Dendritic cell treated with granulocyte-macrophage colony-stimulating factor and Interleukin-4, amounts not matched to agents 40 ng/mL and 50 ng/mL, for 4 days (primary cell): ENCODE results near the gene IBA57.

Experiments used
- H3K27ac Mint-ChIP-seq: one replicate; pipeline ENCODE4 v1.8.0; 2022; ENCODE audit warnings: mild to moderate bottlenecking, mixed read lengths
- H3K27me3 Mint-ChIP-seq: one replicate; pipeline ENCODE4 v1.8.0; 2022; ENCODE audit warnings: mild to moderate bottlenecking, mixed read lengths
- H3K36me3 Mint-ChIP-seq: one replicate; pipeline ENCODE4 v1.8.0; 2022; ENCODE audit warnings: low read depth, mixed read lengths
- H3K4me1 Mint-ChIP-seq: one replicate; pipeline ENCODE4 v1.8.0; 2022; ENCODE audit warnings: low read depth, mixed read lengths
- H3K4me3 Mint-ChIP-seq: one replicate; pipeline ENCODE4 v1.8.0; 2022; ENCODE audit warnings: mild to moderate bottlenecking, moderate library complexity, mixed read lengths
- H3K9me3 Mint-ChIP-seq: one replicate; pipeline ENCODE4 v1.8.0; 2022; ENCODE audit warnings: mixed read lengths
- intact Hi-C: fragments of 100-400 bp; cut with micrococcal nuclease; formaldehyde crosslinking; loops from one replicate; pipeline ENCODE4 v1.15.0; 2022

Gene IBA57

GRCh38 chr1:228140724-228141225 is 24.8 kb upstream of the IBA57 start:
- H3K27me3 Mint-ChIP-seq, result no peaks in the 10 kb centered on the region

DNA sequence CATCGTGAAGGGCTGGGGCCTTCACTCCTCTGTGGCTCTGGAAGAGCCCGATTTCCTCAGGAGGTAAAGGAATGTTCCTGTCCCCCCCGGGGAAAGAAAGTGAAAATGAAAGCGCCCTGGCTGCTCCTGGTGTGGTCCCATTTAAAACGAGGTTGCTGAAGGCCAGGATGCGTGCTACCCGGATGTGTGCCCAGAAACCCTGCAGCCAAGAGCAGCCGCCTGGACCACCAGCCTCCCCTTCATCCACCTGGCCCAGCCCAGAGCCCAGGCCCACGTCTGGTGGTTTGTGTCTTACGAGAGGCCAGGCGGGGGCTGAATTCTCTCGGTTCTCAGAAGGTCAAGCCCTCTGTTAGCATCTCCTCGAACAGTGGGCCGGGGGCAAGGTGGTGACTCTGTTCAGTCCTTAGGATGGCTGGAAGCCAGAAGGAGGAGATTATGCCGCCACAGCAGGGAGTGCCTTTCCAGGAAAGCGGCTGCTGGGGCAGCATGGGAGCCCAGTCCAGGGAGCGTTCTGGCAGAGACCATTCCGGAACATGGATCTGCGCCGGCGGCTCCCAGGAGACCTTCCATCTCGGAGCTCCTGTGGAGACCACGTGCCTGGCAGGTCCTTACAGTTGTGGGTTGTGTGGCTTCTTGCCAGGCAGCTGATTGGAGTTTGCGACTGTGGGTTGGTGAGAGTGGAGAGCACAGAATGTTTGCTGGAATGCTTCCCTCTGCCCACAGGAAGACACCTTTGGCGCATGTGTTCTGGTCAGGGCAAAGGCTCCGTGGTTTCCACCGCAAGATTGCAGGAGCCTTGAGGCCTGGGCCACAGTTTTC is 24.2 kb upstream of the IBA57 start:
- H3K4me3 Mint-ChIP-seq, result peak overlapping the region; percentile 82
- H3K36me3 Mint-ChIP-seq, result peaks cover 69% of the 10 kb centered on the region
- H3K27ac Mint-ChIP-seq, result peak overlapping the region; percentile 87
- no peaks in the 10 kb centered on the region for H3K27me3 Mint-ChIP-seq
- peaks cover 35% of the 10 kb centered on the region for H3K4me1 Mint-ChIP-seq
- intact Hi-C loops, result no loop called here
- no peaks in the 10 kb centered on the region for H3K9me3 Mint-ChIP-seq

More at GRCh38 chr1:228140724-228141225, 24.8 kb upstream of the IBA57 start:
- intact Hi-C loops, result loop anchor here (1.0 kb wide), 1 partner anchor 25 kb away; the partner anchor contains the start of gene IBA57
- peaks cover 40% of the 10 kb centered on the region for H3K4me1 Mint-ChIP-seq
- H3K36me3 Mint-ChIP-seq, result peaks cover 63% of the 10 kb centered on the region
- peak overlapping the region; percentile 82 for H3K4me3 Mint-ChIP-seq
- peak overlapping the region; percentile 87 for H3K27ac Mint-ChIP-seq
- H3K9me3 Mint-ChIP-seq, result no peaks in the 10 kb centered on the region

GRCh38 chr1:228142155-228142691 is 23.4 kb upstream of the IBA57 start:
- Mint-ChIP-seq H3K4me3 (peak overlapping the region; percentile 9), H3K9me3 (no peaks in the 10 kb centered on the region), H3K27me3 (no peaks in the 10 kb centered on the region), H3K27ac (peak overlapping the region; percentile 87), H3K36me3 (peaks cover 77% of the 10 kb centered on the region), H3K4me1 (peaks cover 35% of the 10 kb centered on the region)
- intact Hi-C loops, result no loop called here

DNA sequence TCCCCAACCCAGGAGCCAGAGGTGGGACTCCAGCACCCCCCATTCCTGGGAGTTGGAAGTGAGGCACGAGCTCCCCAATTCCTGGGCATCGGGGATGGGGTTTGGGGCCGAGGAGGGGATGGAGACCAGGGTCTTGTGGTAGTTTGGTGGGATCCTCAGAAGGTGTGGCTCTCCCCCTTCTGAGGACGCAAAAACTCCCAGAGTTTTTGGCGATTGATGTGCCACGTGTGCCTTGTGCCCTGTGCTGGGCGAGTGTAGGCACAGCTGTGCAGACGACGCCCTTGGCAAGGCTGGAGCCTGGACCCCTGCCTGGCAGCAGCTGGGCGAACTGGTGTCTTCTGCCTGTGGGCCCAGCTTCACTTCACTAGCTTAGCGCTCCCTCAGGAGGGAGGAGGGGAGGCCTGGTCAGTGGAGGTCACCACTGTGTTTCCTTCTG is 22.9 kb upstream of the IBA57 start:
- intact Hi-C loops, result no loop called here
- Mint-ChIP-seq H3K4me3 (no peak overlapping the region), H3K9me3 (no peaks in the 10 kb centered on the region), H3K27me3 (no peaks in the 10 kb centered on the region), H3K36me3 (peaks cover 82% of the 10 kb centered on the region), H3K4me1 (peaks cover 35% of the 10 kb centered on the region), H3K27ac (peak overlapping the region; percentile 26)

- peak overlapping the region; percentile 26 for H3K27ac Mint-ChIP-seq
- peaks cover 91% of the 10 kb centered on the region for H3K36me3 Mint-ChIP-seq
- no peaks in the 10 kb centered on the region for H3K27me3 Mint-ChIP-seq
- no peaks in the 10 kb centered on the region for H3K9me3 Mint-ChIP-seq
- H3K4me1 Mint-ChIP-seq, result peaks cover 35% of the 10 kb centered on the region
- intact Hi-C loops, result no loop called here
- H3K4me3 Mint-ChIP-seq, result no peak overlapping the region
Observed at GRCh38 chr1:228143480-228144192, 22.0 kb upstream of the IBA57 start.

DNA sequence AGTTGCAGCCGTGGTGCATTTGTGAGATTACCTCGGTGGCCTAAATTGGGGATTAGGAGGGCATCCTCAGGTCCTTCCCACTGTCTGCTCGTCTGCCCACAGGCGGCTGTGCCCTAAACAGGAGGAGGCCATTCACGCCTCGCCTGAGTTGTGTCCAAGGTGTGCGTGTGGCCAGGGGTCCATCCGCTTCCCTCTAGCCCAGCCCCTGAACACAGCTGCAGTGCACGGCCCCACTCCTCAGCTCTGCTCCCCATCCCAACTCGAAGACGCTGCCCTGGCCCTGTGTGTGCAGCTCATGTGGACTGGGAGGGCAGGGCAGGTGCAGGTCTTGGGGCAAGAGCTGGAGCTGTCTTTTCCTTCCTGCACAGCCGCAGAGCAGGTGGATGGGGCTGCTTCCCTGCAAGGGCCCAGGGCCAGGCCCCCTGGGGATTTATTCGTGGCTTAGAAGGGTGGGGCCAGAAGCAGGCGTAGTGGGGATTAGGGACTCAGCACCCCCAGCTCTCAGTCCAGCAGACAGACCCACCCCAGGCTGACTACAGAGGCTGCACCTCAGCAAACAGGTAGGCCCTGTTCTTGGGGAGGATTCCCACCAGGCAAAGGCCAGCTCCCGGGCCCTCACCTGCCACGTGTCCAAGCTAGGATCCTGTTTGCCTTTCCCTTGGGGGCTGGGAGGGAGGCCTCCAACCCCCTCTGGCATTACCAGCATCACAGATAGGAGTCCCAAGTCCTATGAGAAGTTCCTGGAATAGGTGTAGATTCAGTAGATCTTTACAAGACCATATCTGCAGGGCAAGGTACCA is 21.2 kb upstream of the IBA57 start:
- intact Hi-C loops, result no loop called here
- Mint-ChIP-seq H3K27ac (no peak overlapping the region), H3K9me3 (no peaks in the 10 kb centered on the region), H3K4me1 (peaks cover 35% of the 10 kb centered on the region), H3K27me3 (no peaks in the 10 kb centered on the region), H3K4me3 (no peak overlapping the region), H3K36me3 (peaks cover 99% of the 10 kb centered on the region)

DNA sequence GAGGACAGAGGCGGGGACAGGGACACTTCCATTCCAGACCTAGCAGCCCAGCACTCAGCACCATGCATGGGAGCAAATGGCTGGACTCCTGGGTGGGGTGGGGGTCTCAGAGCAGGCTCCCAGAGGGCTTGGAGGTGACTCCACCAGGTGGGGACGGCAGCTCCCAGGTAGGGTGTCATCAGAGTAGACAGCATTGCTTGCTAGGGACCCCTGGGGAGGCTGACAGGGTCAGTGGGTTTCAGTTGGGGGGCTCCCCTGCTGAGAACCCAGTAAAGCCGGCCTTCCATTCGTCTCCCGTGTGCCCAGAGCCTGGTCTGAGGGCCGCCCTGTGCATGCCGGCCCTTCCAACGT is 20.6 kb upstream of the IBA57 start:
- peaks cover 35% of the 10 kb centered on the region for H3K4me1 Mint-ChIP-seq

GRCh38 chr1:228145463-228146416 is 19.9 kb upstream of the IBA57 start:
- Mint-ChIP-seq H3K4me3 (no peak overlapping the region), H3K4me1 (peaks cover 35% of the 10 kb centered on the region), H3K27me3 (no peaks in the 10 kb centered on the region), H3K27ac (no peak overlapping the region), H3K36me3 (peaks cover 96% of the 10 kb centered on the region), H3K9me3 (no peaks in the 10 kb centered on the region)
- intact Hi-C loops, result no loop called here

More for the DNA sequence above, 20.6 kb upstream of the IBA57 start:
- H3K4me3 Mint-ChIP-seq, result no peak overlapping the region
- peaks cover 99% of the 10 kb centered on the region for H3K36me3 Mint-ChIP-seq
- intact Hi-C loops, result no loop called here
- no peaks in the 10 kb centered on the region for H3K27me3 Mint-ChIP-seq
- H3K27ac Mint-ChIP-seq, result no peak overlapping the region
- no peaks in the 10 kb centered on the region for H3K9me3 Mint-ChIP-seq

DNA sequence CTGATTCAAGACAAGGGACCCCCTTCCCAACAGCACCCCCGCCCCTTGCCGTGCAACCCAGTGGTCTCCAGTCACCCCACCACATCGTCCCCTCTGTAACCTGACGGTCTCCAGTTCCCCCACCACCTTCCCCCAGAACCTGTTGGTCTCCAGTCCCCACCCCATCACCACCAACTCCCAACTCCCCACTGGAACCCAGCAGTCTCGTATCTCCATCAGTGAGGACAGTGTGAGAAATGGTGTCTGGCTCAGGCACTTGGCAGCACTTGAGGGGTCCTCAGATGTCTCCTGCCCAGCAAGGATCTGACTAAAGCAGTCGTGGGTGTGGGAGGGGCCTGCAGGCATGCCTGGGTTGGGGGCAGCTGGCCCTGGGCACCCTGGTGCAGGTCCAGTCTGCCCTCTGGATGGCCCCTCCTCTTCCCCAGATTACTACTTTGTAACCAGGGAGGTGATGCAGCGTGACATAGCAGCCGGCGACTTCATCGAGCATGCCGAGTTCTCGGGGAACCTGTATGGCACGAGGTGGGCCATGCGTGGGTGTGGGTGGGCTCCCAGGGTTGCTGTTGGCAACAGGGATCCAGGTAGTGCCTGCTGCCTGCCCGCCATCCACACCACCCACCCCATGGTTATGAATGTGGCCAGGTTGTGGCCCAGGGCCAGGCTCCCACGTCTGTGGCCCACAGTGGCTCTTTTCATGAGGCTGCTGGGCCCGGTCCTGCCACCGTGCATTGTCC is 19.0 kb upstream of the IBA57 start:
- H3K27ac Mint-ChIP-seq, result no peak overlapping the region
- H3K27me3 Mint-ChIP-seq, result no peaks in the 10 kb centered on the region
- H3K9me3 Mint-ChIP-seq, result no peaks in the 10 kb centered on the region
- intact Hi-C loops, result no loop called here
- H3K36me3 Mint-ChIP-seq, result peaks cover 94% of the 10 kb centered on the region
- no peak overlapping the region for H3K4me3 Mint-ChIP-seq
- peaks cover 27% of the 10 kb centered on the region for H3K4me1 Mint-ChIP-seq

DNA sequence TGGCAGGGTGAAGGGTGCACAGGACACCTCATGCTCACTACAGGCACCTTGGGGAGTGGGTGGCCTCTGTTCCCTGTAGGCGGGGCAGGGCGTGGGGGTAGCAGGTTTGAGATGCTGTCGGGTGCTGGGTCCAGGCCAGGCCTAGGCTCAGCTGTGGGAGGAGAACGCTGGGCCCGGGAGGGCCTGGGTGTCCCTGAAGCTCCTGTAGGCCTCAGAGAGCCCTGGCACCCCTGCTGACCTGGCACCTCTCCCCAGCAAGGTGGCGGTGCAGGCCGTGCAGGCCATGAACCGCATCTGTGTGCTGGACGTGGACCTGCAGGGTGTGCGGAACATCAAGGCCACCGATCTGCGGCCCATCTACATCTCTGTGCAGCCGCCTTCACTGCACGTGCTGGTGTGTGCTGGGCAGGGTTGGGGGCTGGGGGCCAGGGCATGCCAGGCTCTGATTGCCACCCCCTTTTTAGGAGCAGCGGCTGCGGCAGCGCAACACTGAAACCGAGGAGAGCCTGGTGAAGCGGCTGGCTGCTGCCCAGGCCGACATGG is 18.4 kb upstream of the IBA57 start:
- H3K36me3 Mint-ChIP-seq, result peaks cover 87% of the 10 kb centered on the region
- intact Hi-C loops, result no loop called here
- H3K4me1 Mint-ChIP-seq, result peaks cover 21% of the 10 kb centered on the region
- no peaks in the 10 kb centered on the region for H3K9me3 Mint-ChIP-seq
- no peak overlapping the region for H3K4me3 Mint-ChIP-seq
- H3K27me3 Mint-ChIP-seq, result no peaks in the 10 kb centered on the region
- H3K27ac Mint-ChIP-seq, result no peak overlapping the region

GRCh38 chr1:228147768-228148167 is 17.8 kb upstream of the IBA57 start:
- intact Hi-C loops, result no loop called here
- Mint-ChIP-seq H3K36me3 (peaks cover 82% of the 10 kb centered on the region), H3K9me3 (no peaks in the 10 kb centered on the region), H3K4me3 (no peak overlapping the region), H3K27me3 (no peaks in the 10 kb centered on the region), H3K27ac (no peak overlapping the region), H3K4me1 (peaks cover 15% of the 10 kb centered on the region)

DNA sequence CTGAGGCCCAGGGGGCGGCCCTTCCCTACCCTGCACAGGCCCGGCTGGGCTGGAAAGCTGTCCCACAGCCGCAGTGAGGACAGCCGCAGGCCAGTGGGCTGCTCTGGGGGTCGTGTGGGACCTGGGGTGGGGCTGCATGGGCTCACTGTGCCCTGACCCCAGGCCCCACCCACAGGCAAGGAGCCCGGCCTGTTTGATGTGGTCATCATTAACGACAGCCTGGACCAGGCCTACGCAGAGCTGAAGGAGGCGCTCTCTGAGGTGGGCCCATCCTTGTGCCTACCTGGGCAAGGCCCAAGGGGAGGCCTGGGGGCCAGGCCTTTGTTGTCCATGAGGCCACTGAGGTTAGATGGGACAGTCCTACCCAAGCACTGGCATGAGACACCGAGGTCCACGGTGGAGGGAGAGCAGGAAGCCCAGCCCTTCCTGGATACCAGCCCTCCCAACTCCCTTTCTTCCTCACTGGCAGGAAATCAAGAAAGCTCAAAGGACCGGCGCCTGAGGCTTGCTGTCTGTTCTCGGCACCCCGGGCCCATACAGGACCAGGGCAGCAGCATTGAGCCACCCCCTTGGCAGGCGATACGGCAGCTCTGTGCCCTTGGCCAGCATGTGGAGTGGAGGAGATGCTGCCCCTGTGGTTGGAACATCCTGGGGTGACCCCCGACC is 17.3 kb upstream of the IBA57 start:
- Mint-ChIP-seq H3K4me3 (no peak overlapping the region), H3K9me3 (no peaks in the 10 kb centered on the region), H3K36me3 (peaks cover 76% of the 10 kb centered on the region), H3K27ac (no peak overlapping the region), H3K4me1 (peaks cover 10% of the 10 kb centered on the region), H3K27me3 (no peaks in the 10 kb centered on the region)
- intact Hi-C loops, result no loop called here
